H1 (cell line): ENCODE measurements around the gene POLL. TPM values are rescaled to one million over a fixed set of nuclear protein-coding genes. Genes with fewer than 3 reads are reported as not detected.

Experiments
- CTCF ChIA-PET: fragments of 300-600 bp; sonication (Branson Sonifier 250); formaldehyde crosslinking; loops from one replicate; lab custom pipeline; 2021; ENCODE audit not compliant: partially characterized antibody; lab: Charles Lee
- POLR2A ChIA-PET: fragments of 300-600 bp; sonication (Branson Sonifier 250); formaldehyde crosslinking; loops from one replicate; lab custom pipeline; 2021; ENCODE audit warnings: inconsistent platforms; ENCODE audit not compliant: partially characterized antibody; lab: Charles Lee
- DNase-seq, 2 experiments: peaks; one replicate each; pipeline versions ENCODE4 v3.0.0 to v3.0.0-alpha.2; 2010 to 2022; ENCODE audit warnings: low spot score in 2 of 2, low read depth in 1 of 2, mixed read lengths in 1 of 2
- FAIRE-seq: peaks from 2 replicates; lab custom pipeline; 2011; peaks lifted over from hg19 to GRCh38; lab: Jason Lieb, UNC
- H2AFZ ChIP-seq: 2 replicates; pipeline ENCODE4 v1.8.1; 2012; ENCODE audit warnings: low read length, inconsistent platforms
- H2AK5ac ChIP-seq: 2 replicates; pipeline ENCODE4 v1.6.1; 2013; ENCODE audit warnings: low read depth, low read length
- H2BK120ac ChIP-seq: replicated peaks from 2 replicates; pipeline ENCODE3; 2013; ENCODE audit warnings: low read depth, low read length, inconsistent platforms
- H2BK12ac ChIP-seq: 2 replicates; pipeline ENCODE4 v1.6.1; 2013; ENCODE audit warnings: low read depth, low read length
- H2BK15ac ChIP-seq: 2 replicates; pipeline ENCODE4 v1.6.1; 2013; ENCODE audit warnings: low read length
- H2BK20ac ChIP-seq: 2 replicates; pipeline ENCODE4 v1.6.1; 2013; ENCODE audit warnings: low read length
- H2BK5ac ChIP-seq: 2 replicates; pipeline ENCODE4 v1.6.1; 2013; ENCODE audit warnings: low read depth, low read length
- H3K14ac ChIP-seq: 2 replicates; pipeline ENCODE4 v1.6.1; 2013; ENCODE audit warnings: inconsistent platforms; ENCODE audit not compliant: insufficient read length
- H3K18ac ChIP-seq: 2 replicates; pipeline ENCODE4 v1.6.1; 2013; ENCODE audit warnings: low read length; ENCODE audit errors: extremely low read depth
- H3K23ac ChIP-seq: 2 replicates; pipeline ENCODE4 v1.6.1; 2013; ENCODE audit warnings: inconsistent platforms; ENCODE audit not compliant: insufficient read length
- H3K23me2 ChIP-seq: 2 replicates; pipeline ENCODE4 v1.6.1; 2013; ENCODE audit warnings: low read depth, low read length
- H3K27ac ChIP-seq: 2 replicates; pipeline ENCODE4 v1.6.1; 2011; ENCODE audit warnings: low read depth, low read length, inconsistent platforms
- H3K27me3 ChIP-seq, 4 experiments: replicated peaks in 1 of 4; 1 replicate in 1 of 4; 2 replicates in 3 of 4; pipeline versions ENCODE4 v1.6.1 to v1.8.1; 2011 to 2013; ENCODE audit warnings: low read length in 3 of 4, mild to moderate bottlenecking in 3 of 4, inconsistent platforms in 2 of 4, mixed read lengths in 2 of 4, moderate library complexity in 1 of 4; ENCODE audit not compliant: control insufficient read depth in 3 of 4, insufficient read depth in 3 of 4; ENCODE audit errors: extremely low read depth in 1 of 4
- H3K36me3 ChIP-seq, 4 experiments: 2 replicates each; pipeline versions ENCODE4 v1.6.1 to v1.8.1; 2011 to 2013; ENCODE audit warnings: mild to moderate bottlenecking in 4 of 4, low read length in 3 of 4, moderate library complexity in 2 of 4, control low read depth in 1 of 4, inconsistent platforms in 1 of 4; ENCODE audit not compliant: insufficient read depth in 4 of 4, control insufficient read depth in 2 of 4
- H3K4ac ChIP-seq: replicated peaks from 2 replicates; pipeline ENCODE3; 2013; ENCODE audit warnings: low read length, low read depth, mixed read lengths, inconsistent platforms; ENCODE audit not compliant: insufficient read length
- H3K4me1 ChIP-seq, 4 experiments: replicated peaks in 1 of 4; 1 replicate in 1 of 4; 2 replicates in 3 of 4; pipeline versions ENCODE4 v1.6.1 to v1.8.1; 2011 to 2013; ENCODE audit warnings: low read length in 3 of 4, inconsistent platforms in 2 of 4, mixed read lengths in 1 of 4; ENCODE audit not compliant: insufficient read depth in 4 of 4, control insufficient read depth in 3 of 4
- H3K4me2 ChIP-seq, 2 experiments: 2 replicates each; pipeline versions ENCODE4 v1.6.1 to v1.8.1; 2011 to 2013; ENCODE audit warnings: low read depth in 2 of 2, low read length in 2 of 2, control low read depth in 1 of 2, inconsistent platforms in 1 of 2, mild to moderate bottlenecking in 1 of 2; ENCODE audit not compliant: insufficient read depth in 1 of 2
- H3K4me3 ChIP-seq, 4 experiments: fragments of 200-600, 300-600 bp in 1 of 4; sonication (generic), shearing (Covaris generic), sonication (Bioruptor Twin) in 1 of 4; 2 replicates each; pipeline versions ENCODE4 v1.5.1 to v1.8.1; 2011 to 2016; ENCODE audit warnings: low read length in 4 of 4, low read depth in 3 of 4, control low read depth in 2 of 4, inconsistent platforms in 2 of 4, mild to moderate bottlenecking in 2 of 4, mixed read lengths in 1 of 4, moderate library complexity in 1 of 4; ENCODE audit not compliant: insufficient read depth in 2 of 4; ENCODE audit errors: extremely low read depth in 1 of 4
- H3K56ac ChIP-seq: replicated peaks from 2 replicates; pipeline ENCODE3; 2013; ENCODE audit warnings: low read depth, mild to moderate bottlenecking, mixed read lengths, low read length, inconsistent platforms; ENCODE audit not compliant: insufficient read length
- H3K79me1 ChIP-seq: 2 replicates; pipeline ENCODE4 v1.6.1; 2013; ENCODE audit warnings: low read depth, low read length, control low read depth
- H3K79me2 ChIP-seq, 2 experiments: 2 replicates each; pipeline versions ENCODE4 v1.6.1 to v1.8.1; 2012 to 2013; ENCODE audit warnings: low read length in 2 of 2, mild to moderate bottlenecking in 2 of 2, inconsistent platforms in 1 of 2; ENCODE audit not compliant: insufficient read depth in 2 of 2, control insufficient read depth in 1 of 2
- H3K9ac ChIP-seq, 4 experiments: replicated peaks in 1 of 4; 1 replicate in 1 of 4; 2 replicates in 3 of 4; pipeline versions ENCODE4 v1.6.1 to v1.8.1; 2011 to 2013; ENCODE audit warnings: low read depth in 3 of 4, low read length in 3 of 4, control low read depth in 2 of 4, mild to moderate bottlenecking in 2 of 4, moderate library complexity in 2 of 4, inconsistent platforms in 1 of 4; ENCODE audit errors: extremely low read depth in 1 of 4
- H3K9me3 ChIP-seq, 2 experiments: 2 replicates each; pipeline versions ENCODE4 v1.6.1 to v1.8.1; 2012 to 2013; ENCODE audit warnings: mild to moderate bottlenecking in 2 of 2, moderate library complexity in 2 of 2, control low read depth in 1 of 2, inconsistent platforms in 1 of 2, low read depth in 1 of 2, low read length in 1 of 2, mixed read lengths in 1 of 2; ENCODE audit not compliant: insufficient read depth in 2 of 2
- H4K20me1 ChIP-seq, 2 experiments: replicated peaks in 1 of 2; 2 replicates each; pipeline versions ENCODE3 to v1.8.1; 2011 to 2013; ENCODE audit warnings: inconsistent platforms in 2 of 2, low read length in 2 of 2, mild to moderate bottlenecking in 1 of 2; ENCODE audit not compliant: insufficient read depth in 2 of 2, control insufficient read depth in 1 of 2
- H4K5ac ChIP-seq: 2 replicates; pipeline ENCODE4 v1.6.1; 2013; ENCODE audit warnings: low read length, low read depth, mixed read lengths, inconsistent platforms; ENCODE audit not compliant: insufficient read length
- H4K8ac ChIP-seq: 2 replicates; pipeline ENCODE4 v1.8.0; 2013; ENCODE audit warnings: mild to moderate bottlenecking, moderate library complexity, low read length, inconsistent platforms; ENCODE audit not compliant: insufficient read depth; ENCODE audit errors: extremely low read depth
- H4K91ac ChIP-seq: replicated peaks from 2 replicates; pipeline ENCODE3; 2013; ENCODE audit warnings: low read length, mixed read lengths, inconsistent platforms; ENCODE audit not compliant: insufficient read length
- BCL11A ChIP-seq, 2 experiments: IDR thresholded peaks; one replicate each; pipeline ENCODE4 v1.6.1; 2011; ENCODE audit warnings: low read depth in 2 of 2, low read length in 2 of 2, mild to moderate bottlenecking in 2 of 2
- CEBPB ChIP-seq: IDR thresholded peaks from 2 replicates; pipeline ENCODE4 v1.6.1; 2012; ENCODE audit warnings: low read depth, low read length
- GTF2F1 ChIP-seq: IDR thresholded peaks from 2 replicates; pipeline ENCODE4 v1.6.1; 2012; ENCODE audit warnings: low read depth, low read length, improper control_type of control experiment, borderline replicate concordance
- HDAC2 ChIP-seq, 2 experiments: fragments of 300-600 bp in 1 of 2; sonication (generic) in 1 of 2; IDR thresholded peaks; 2 replicates each; pipeline ENCODE4 v1.6.1; 2011 to 2012; ENCODE audit warnings: low read depth in 2 of 2, low read length in 2 of 2, mild to moderate bottlenecking in 2 of 2, moderate library complexity in 2 of 2, borderline replicate concordance in 1 of 2, inconsistent platforms in 1 of 2
- POLR2AphosphoS5 ChIP-seq: IDR thresholded peaks from 2 replicates; pipeline ENCODE4 v1.6.1; 2011; ENCODE audit warnings: low read depth, low read length
- RNF2 ChIP-seq: fragments of 200-900, 300-1000 bp; sonication (generic); IDR thresholded peaks from 2 replicates; pipeline ENCODE4 v1.7.1; 2016; ENCODE audit warnings: borderline replicate concordance, low read depth, mild to moderate bottlenecking, antibody characterized with exemption, low read length; ENCODE audit not compliant: poor library complexity, severe bottlenecking; ENCODE audit errors: missing control alignments
- SIN3A ChIP-seq, 2 experiments: IDR thresholded peaks in 1 of 2; conservative IDR thresholded peaks in 1 of 2; 2 replicates each; pipeline ENCODE4 v1.6.1; 2011 to 2012; ENCODE audit warnings: low read length in 2 of 2, improper control_type of control experiment in 1 of 2, low read depth in 1 of 2, mild to moderate bottlenecking in 1 of 2
- SP4 ChIP-seq: IDR thresholded peaks from 2 replicates; pipeline ENCODE4 v1.6.1; 2012; ENCODE audit warnings: low read length, inconsistent platforms
- TBP ChIP-seq: IDR thresholded peaks from 2 replicates; pipeline ENCODE4 v1.6.1; 2011; ENCODE audit warnings: low read depth, low read length, improper control_type of control experiment
- USF2 ChIP-seq: IDR thresholded peaks from 2 replicates; pipeline ENCODE4 v1.6.1; 2011; ENCODE audit warnings: low read length, improper control_type of control experiment
- YY1 ChIP-seq: IDR thresholded peaks from 2 replicates; pipeline ENCODE4 v1.6.1; 2011; ENCODE audit warnings: low read depth, mild to moderate bottlenecking, low read length
- WGBS, 2 experiments: shearing (Covaris generic) in 1 of 2; methylation state at CpG; one replicate each; pipeline versions ENCODE4 v1.1.6 to v1.1.7; 2013 to 2015; ENCODE audit warnings: low lambda C conversion rate in 2 of 2, mixed read lengths in 2 of 2, inconsistent platforms in 1 of 2, low coverage in 1 of 2, missing lambda C conversion rate in 1 of 2; ENCODE audit not compliant: insufficient replicate concordance in 2 of 2, insufficient coverage in 1 of 2, insufficient read length in 1 of 2; ENCODE audit errors: extremely low coverage in 1 of 2, missing lambda C conversion rate in 1 of 2; 5-methylcytosine and 5-hydroxymethylcytosine counted together
- polyA plus RNA-seq, 7 experiments: library from polyadenylated mRNA; depleted of rRNA in 3 of 7; stranded (reverse) in 5 of 7; unstranded in 2 of 7; fragments of >200 nt in 5 of 7; fragments of 200-250 nt in 2 of 7; gene quantifications; 1 replicate in 5 of 7; 2 replicates in 1 of 7; 4 replicates in 1 of 7; pipeline versions ENCODE4 v1.2.1 to v1.2.3, GENCODE V29; 2011 to 2013; ENCODE audit warnings: missing spikeins in 2 of 7, mixed read lengths in 2 of 7
- total RNA-seq: library from RNA; stranded (reverse); fragmentation: NEBNext Ultra II Directional; extraction: Animal tissue kit (Norgen Biotek cat#: 25700); gene quantifications from 2 replicates; pipeline ENCODE4 v1.2.1, GENCODE V29; 2021
- TF ChIP-seq, protein P1 (sequence below): IDR thresholded peaks from 2 replicates; pipeline ENCODE4 v1.6.1; 2011; ENCODE audit warnings: low read depth, mild to moderate bottlenecking, low read length; ENCODE audit not compliant: insufficient read depth

Gene POLL
- total and polyA plus RNA-seq, 2 of the 8 experiments (the other 6 are each of a cell fraction or from before 2014, with no cell fraction given): 26.1 to 45.9 TPM

DNA sequence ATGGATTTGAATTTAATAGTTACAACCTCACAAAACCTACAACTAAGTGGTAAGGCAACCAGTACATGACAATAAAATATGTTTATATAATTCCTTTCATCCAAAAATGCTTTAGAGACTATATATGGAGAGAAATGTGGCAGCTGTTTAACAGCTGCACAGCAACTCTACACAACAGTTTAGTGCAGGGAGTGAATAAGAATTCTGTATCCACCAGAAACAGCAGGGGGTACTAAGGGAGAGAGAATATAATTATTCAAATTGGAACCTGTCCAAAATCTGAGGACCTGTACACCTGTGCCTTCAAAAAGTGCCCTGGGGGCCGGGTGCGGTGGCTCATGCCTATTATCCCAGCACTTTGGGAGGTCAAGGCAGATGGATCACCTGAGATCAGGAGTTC lies 49.6 kb downstream of the POLL start:
- no peak overlapping the region for H2BK12ac ChIP-seq
- no peak overlapping the region for H4K91ac ChIP-seq
- H3K79me2 ChIP-seq: no peaks in the 10 kb centered on the region
- DNase-seq (no peak), FAIRE-seq (no peak)
- no peaks in the 10 kb centered on the region for H3K4me1 ChIP-seq
- ChIA-PET POLR2A (interaction anchor here (0.8 kb wide), 1 partner anchor 325 kb away, joined by 3 read pairs; no protein-coding TSS in a partner anchor), CTCF (interaction anchor here (1.2 to 10.1 kb wide), 5 partner anchors 9 to 324 kb away, joined by 3 to 60 read pairs (median 12); no protein-coding TSS in a partner anchor)
- no peak overlapping the region for H3K14ac ChIP-seq
- H3K23ac ChIP-seq: no peak overlapping the region
- H3K23me2 ChIP-seq: no peaks in the 10 kb centered on the region
- no peak overlapping the region for H3K9ac ChIP-seq
- H3K79me1 ChIP-seq: no peaks in the 10 kb centered on the region
- no peak overlapping the region for H2AFZ ChIP-seq
- TF ChIP-seq GTF2F1: no peak
- no peak for TF ChIP-seq HDAC2 (IDR thresholded peaks at IDR 0.05; ENCODE audit: borderline replicate concordance in 1 of 2, low read depth in 2 of 2, low read length in 2 of 2)
- TF ChIP-seq SP4: no peak
- TF ChIP-seq BCL11A (IDR thresholded peaks at IDR 0.05; ENCODE audit: low read depth in 2 of 2, low read length in 2 of 2): no peak
- no peak for TF ChIP-seq CEBPB
- TF ChIP-seq SIN3A (conservative IDR thresholded peaks at IDR 0.05 in 1 of 2, IDR thresholded peaks at IDR 0.05 in 1 of 2; ENCODE audit: low read depth in 1 of 2, low read length in 2 of 2): no peak
- no peak for TF ChIP-seq YY1
- TF ChIP-seq POLR2AphosphoS5: no peak
- no peak for TF ChIP-seq USF2
- no peak for TF ChIP-seq RNF2
- TF ChIP-seq TBP: no peak
- TF ChIP-seq, protein P1, sequence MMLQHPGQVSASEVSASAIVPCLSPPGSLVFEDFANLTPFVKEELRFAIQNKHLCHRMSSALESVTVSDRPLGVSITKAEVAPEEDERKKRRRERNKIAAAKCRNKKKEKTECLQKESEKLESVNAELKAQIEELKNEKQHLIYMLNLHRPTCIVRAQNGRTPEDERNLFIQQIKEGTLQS: no peak
- H3K9me3 ChIP-seq: no peaks in the 10 kb centered on the region
- no peak overlapping the region for H3K27ac ChIP-seq
- H4K5ac ChIP-seq: no peak overlapping the region
- 87% methylated on average over 2 of the region's 2 CpGs; no CpG with 5 or more reads in 1 of the 2 experiments for WGBS, 2 experiments
- no peaks in the 10 kb centered on the region for H4K20me1 ChIP-seq
- no peak overlapping the region for H2AK5ac ChIP-seq
- H3K4me3 ChIP-seq: no peak overlapping the region
- no peak overlapping the region for H3K4me2 ChIP-seq
- no peak overlapping the region for H3K18ac ChIP-seq
- no peak overlapping the region for H3K56ac ChIP-seq
- peaks cover 0 to 7% (median 1%) of the 10 kb centered on the region in 4 experiments; a peak in 1 of 8 replicates for H3K36me3 ChIP-seq
- H4K8ac ChIP-seq: no peak overlapping the region
- no peaks in the 10 kb centered on the region for H3K27me3 ChIP-seq
- H3K4ac ChIP-seq: no peak overlapping the region
- H2BK15ac ChIP-seq: no peak overlapping the region
- no peak overlapping the region for H2BK120ac ChIP-seq
- H2BK20ac ChIP-seq: no peak overlapping the region
- H2BK5ac ChIP-seq: no peak overlapping the region
